Panc1 (cell line): ENCODE results near the gene ABAT. TPM values are rescaled to one million over a fixed set of nuclear protein-coding genes. Genes with fewer than 3 reads are reported as not detected.

ENCODE experiments used
- ATAC-seq: fragments of 200-7000 bp; cut with Tn5 transposase; 2 replicates; pipeline ENCODE4 v1.9.1; 2020; ENCODE audit warnings: mild to moderate bottlenecking, moderate library complexity
- BruUV-seq: library from RNA; stranded (reverse); fragments of 400-500 nt; replicated peaks from 2 replicates; lab custom pipeline; 2021; lab: Mats Ljungman, UMichigan
- CTCF ChIA-PET: fragments of 300-600 bp; sonication (Branson Sonifier 250); formaldehyde crosslinking; loops from one replicate; lab custom pipeline; 2022; ENCODE audit warnings: antibody characterized with exemption; lab: Charles Lee
- POLR2A ChIA-PET: fragments of 300-600 bp; sonication (Branson Sonifier 250); formaldehyde crosslinking; loops from one replicate; lab custom pipeline; 2022; ENCODE audit warnings: antibody characterized with exemption; lab: Charles Lee
- DNase-seq: peaks from one replicate; pipeline ENCODE4 v3.0.0-alpha.2; 2010; ENCODE audit warnings: low read depth, low spot score
- H3K27ac ChIP-seq: 2 replicates; pipeline ENCODE4 v1.5.1; 2011; ENCODE audit warnings: mild to moderate bottlenecking, low read length, inconsistent platforms
- H3K27me3 ChIP-seq: fragments of 200-500 bp; sonication (Bioruptor generic); 2 replicates; pipeline ENCODE4 v1.6.0; 2014; ENCODE audit warnings: low read length, inconsistent platforms; ENCODE audit not compliant: control insufficient read depth, insufficient read depth
- H3K36me3 ChIP-seq: fragments of 200-500 bp; sonication (Bioruptor generic); 2 replicates; pipeline ENCODE4 v1.5.1; 2014; ENCODE audit warnings: inconsistent platforms, mild to moderate bottlenecking, low read length, moderate library complexity; ENCODE audit not compliant: control insufficient read depth, insufficient read depth
- H3K4me1 ChIP-seq: 2 replicates; pipeline ENCODE4 v1.5.1; 2011; ENCODE audit warnings: inconsistent platforms, mild to moderate bottlenecking, low read length, moderate library complexity; ENCODE audit not compliant: control insufficient read depth, insufficient read depth
- H3K4me3 ChIP-seq, 2 experiments: 2 replicates each; pipeline ENCODE4 v1.5.1; 2011 to 2012; ENCODE audit warnings: low read depth in 2 of 2, low read length in 2 of 2, mild to moderate bottlenecking in 2 of 2, inconsistent platforms in 1 of 2, moderate library complexity in 1 of 2
- H3K9me3 ChIP-seq: fragments of 200-500 bp; sonication (Bioruptor generic); 2 replicates; pipeline ENCODE4 v1.5.1; 2014; ENCODE audit warnings: low read depth, mild to moderate bottlenecking, inconsistent platforms, low read length, moderate library complexity; ENCODE audit not compliant: control insufficient read depth, insufficient read depth
- CTCF ChIP-seq: fragments of 450-650 bp; IDR thresholded peaks from 2 replicates; pipeline ENCODE4 v1.5.1; 2017; ENCODE audit warnings: mild to moderate bottlenecking
- POLR2AphosphoS5 ChIP-seq: IDR thresholded peaks from 2 replicates; pipeline ENCODE4 v1.6.1; 2012; ENCODE audit warnings: mild to moderate bottlenecking, low read depth, low read length, moderate library complexity
- REST ChIP-seq, 2 experiments: IDR thresholded peaks; 2 replicates each; pipeline ENCODE4 v1.6.1; 2011 to 2012; ENCODE audit warnings: low read depth in 2 of 2, control low read depth in 1 of 2, low read length in 1 of 2, mild to moderate bottlenecking in 1 of 2, moderate library complexity in 1 of 2; ENCODE audit not compliant: insufficient read depth in 1 of 2
- SIN3A ChIP-seq: IDR thresholded peaks from 2 replicates; pipeline ENCODE4 v1.6.1; 2012; ENCODE audit warnings: low read depth, mild to moderate bottlenecking, low read length, moderate library complexity, borderline replicate concordance; ENCODE audit not compliant: insufficient read depth
- TCF7L2 ChIP-seq: IDR thresholded peaks from 2 replicates; pipeline ENCODE4 v1.6.1; 2011; ENCODE audit warnings: mild to moderate bottlenecking, low read depth, low read length, inconsistent platforms
- in situ Hi-C: cut with HindIII; loops from 2 replicates; pipeline ENCODE4 v1.10.0; 2016; ENCODE audit warnings: low sequenced_read_pairs, low pct_unique_long_range_greater_than_20kb
- intact Hi-C: fragments of 100-400 bp; cut with micrococcal nuclease; formaldehyde crosslinking; loops from one replicate; pipeline ENCODE4 v1.10.0; 2022; ENCODE audit not compliant: unreplicated experiment
- total RNA-seq: library from RNA; stranded (reverse); gene quantifications from one replicate; pipeline ENCODE4 v1.2.1, GENCODE V29; 2021; ENCODE audit not compliant: unreplicated experiment

The ABAT gene
- total RNA-seq, 1 experiment from 2014 or later, result 0.77 TPM

- no peak for ATAC-seq
Observed at GRCh38 chr16:8774208-8774607, 99.8 kb downstream of the ABAT start.

GRCh38 chr16:8775359-8775758 is 100.9 kb downstream of the ABAT start:
- no peak for TF ChIP-seq POLR2AphosphoS5
- TF ChIP-seq TCF7L2, result no peak
- no peak for TF ChIP-seq REST (IDR thresholded peaks at IDR 0.05; ENCODE audit: insufficient read depth in 1 of 2, low read depth in 2 of 2, low read length in 1 of 2)
- TF ChIP-seq SIN3A, result no peak
- TF ChIP-seq CTCF, result no peak
- Histone ChIP-seq H3K4me1 (no peaks in the 10 kb centered on the region), H3K27ac (no peak overlapping the region), H3K27me3 (no peaks in the 10 kb centered on the region), H3K9me3 (no peaks in the 10 kb centered on the region), H3K4me3 (no peak overlapping the region), H3K36me3 (no peaks in the 10 kb centered on the region)
- CTCF ChIA-PET, result no interaction called here
- ATAC-seq (no peak), DNase-seq (no peak)
- POLR2A ChIA-PET, result no interaction called here
- no TSS peak for BruUV-seq
- intact Hi-C loops (no loop called here), in situ Hi-C loops (no loop called here)

More at GRCh38 chr16:8774208-8774607, 99.8 kb downstream of the ABAT start:
- in situ Hi-C loops (no loop called here), intact Hi-C loops (no loop called here)
- Histone ChIP-seq H3K36me3 (no peaks in the 10 kb centered on the region), H3K4me1 (no peaks in the 10 kb centered on the region), H3K9me3 (no peaks in the 10 kb centered on the region), H3K27me3 (no peaks in the 10 kb centered on the region), H3K27ac (no peak overlapping the region), H3K4me3 (no peak overlapping the region)
- no peak for DNase-seq
- ChIA-PET CTCF (interaction anchor here (0.7 kb wide), 1 partner anchor 11 kb away, joined by 3 read pairs; no protein-coding TSS in a partner anchor), POLR2A (no interaction called here)
- TF ChIP-seq REST (IDR thresholded peaks at IDR 0.05; ENCODE audit: insufficient read depth in 1 of 2, low read depth in 2 of 2, low read length in 1 of 2) (no peak), CTCF (no peak), SIN3A (no peak), TCF7L2 (no peak), POLR2AphosphoS5 (no peak)
- BruUV-seq, result no TSS peak
